Esophagus muscularis mucosa (tissue), 4 donors: Measurements from ENCODE around the gene C1orf116. TPM values are rescaled to one million over a fixed set of nuclear protein-coding genes. Genes with fewer than 3 reads are reported as not detected.

Experiments used
- DNase-seq: peaks from one replicate; pipeline ENCODE4 v3.0.0-alpha.2; 2017; ENCODE audit errors: extremely low spot score
- H3K27ac ChIP-seq, 4 donors: fragments of 200-600 bp; sonication (generic); replicated peaks in 1 of 4; 1 replicate in 3 of 4; 2 replicates in 1 of 4; pipeline ENCODE4 v1.5.1; 2016 to 2019; ENCODE audit warnings: mild to moderate bottlenecking in 1 of 4
- H3K27me3 ChIP-seq, 4 donors: fragments of 200-600 bp; sonication (generic); one replicate each; pipeline versions ENCODE4 v1.5.1 to v1.6.0; 2016 to 2019
- H3K36me3 ChIP-seq, 4 donors: fragments of 200-600 bp; sonication (generic); one replicate each; pipeline ENCODE4 v1.5.1; 2016 to 2019
- H3K4me1 ChIP-seq, 4 donors: fragments of 200-600 bp; sonication (generic); one replicate each; pipeline ENCODE4 v1.5.1; 2016 to 2019
- H3K4me3 ChIP-seq, 4 donors: fragments of 200-600 bp; sonication (generic); 1 replicate in 2 of 4; 2 replicates in 2 of 4; pipeline ENCODE4 v1.5.1; 2016 to 2019; ENCODE audit warnings: mild to moderate bottlenecking in 4 of 4, moderate library complexity in 1 of 4
- H3K9me3 ChIP-seq, 4 donors: fragments of 200-600 bp; sonication (generic); 1 replicate in 3 of 4; 2 replicates in 1 of 4; pipeline ENCODE4 v1.5.1; 2016 to 2019
- CTCF ChIP-seq, 3 experiments: fragments of 200-600 bp in 2 of 3; fragments of 450-650 bp in 1 of 3; sonication (generic) in 2 of 3; IDR thresholded peaks; one replicate each; pipeline ENCODE4 v1.5.1; 2017 to 2019; ENCODE audit warnings: antibody characterized with exemption in 3 of 3, mild to moderate bottlenecking in 2 of 3, moderate library complexity in 1 of 3
- EP300 ChIP-seq: sonication (generic); formaldehyde crosslinking; IDR thresholded peaks from one replicate; pipeline ENCODE4 v1.6.1; 2017; ENCODE audit warnings: antibody characterized with exemption
- POLR2A ChIP-seq: fragments of 450-650 bp; IDR thresholded peaks from one replicate; pipeline ENCODE4 v1.6.1; 2017; ENCODE audit warnings: antibody characterized with exemption, moderate library complexity, mild to moderate bottlenecking, low read depth
- POLR2AphosphoS5 ChIP-seq, 2 donors: sonication (generic); formaldehyde crosslinking; IDR thresholded peaks; one replicate each; pipeline ENCODE4 v1.6.1; 2017; ENCODE audit warnings: antibody characterized with exemption in 2 of 2
- WGBS: methylation state at CpG from one replicate; pipeline ENCODE4 v1.1.5; 2018; 5-methylcytosine and 5-hydroxymethylcytosine counted together
- intact Hi-C: fragments of 100-400 bp; cut with DNase I; formaldehyde crosslinking; loops from one replicate; pipeline ENCODE4 v1.15.1; 2023
- total RNA-seq, 4 donors: library from RNA; depleted of rRNA; stranded (reverse); fragments of >200 nt; gene quantifications; one replicate each; pipeline versions ENCODE4 v1.1.0 to v1.2.1, GENCODE V29; 2016

C1orf116 gene
- total RNA-seq, 4 donors from 2014 or later: under 0.01 to 0.32 (median 0.17) TPM

GRCh38 chr1:207031016-207031415 is 1.5 kb downstream of the C1orf116 start:
- Histone ChIP-seq H3K27ac (no peak overlapping the region), H3K4me1 (peaks cover 8 to 10% (median 9%) of the 10 kb centered on the region in 4 donors), H3K27me3 (peaks cover 0 to 13% (median 0%) of the 10 kb centered on the region in 4 donors), H3K36me3 (no peaks in the 10 kb centered on the region), H3K9me3 (no peaks in the 10 kb centered on the region), H3K4me3 (no peak overlapping the region)
- TF ChIP-seq POLR2A: no peak
- no peak for TF ChIP-seq POLR2AphosphoS5 (IDR thresholded peaks at IDR 0.05)
- TF ChIP-seq CTCF (IDR thresholded peaks at IDR 0.05): no peak
- no peak for TF ChIP-seq EP300
- DNase-seq: no peak
- 62% methylated on average over 1 of the region's 1 CpG for WGBS
- intact Hi-C loops: no loop called here

- no peak for DNase-seq
- H3K36me3 ChIP-seq: no peaks in the 10 kb centered on the region
- intact Hi-C loops: no loop called here
- H3K9me3 ChIP-seq: no peaks in the 10 kb centered on the region
- peaks cover 0 to 13% (median 0%) of the 10 kb centered on the region in 4 donors for H3K27me3 ChIP-seq
- WGBS: 81% methylated on average over 5 of the region's 5 CpGs
- H3K27ac ChIP-seq: no peak overlapping the region
- TF ChIP-seq POLR2A (no peak), CTCF (IDR thresholded peaks at IDR 0.05) (no peak), POLR2AphosphoS5 (IDR thresholded peaks at IDR 0.05) (no peak), EP300 (no peak)
- no peak overlapping the region for H3K4me3 ChIP-seq
- H3K4me1 ChIP-seq: peaks cover 12 to 15% (median 13%) of the 10 kb centered on the region in 4 donors
Measured at GRCh38 chr1:207030522-207031009, 2.0 kb downstream of the C1orf116 start.

GRCh38 chr1:207029701-207030521 is 2.6 kb downstream of the C1orf116 start:
- Histone ChIP-seq H3K4me1 (peaks cover 19 to 22% (median 20%) of the 10 kb centered on the region in 4 donors), H3K36me3 (no peaks in the 10 kb centered on the region), H3K27me3 (peaks cover 0 to 13% (median 0%) of the 10 kb centered on the region in 4 donors), H3K27ac (no peak overlapping the region), H3K9me3 (no peaks in the 10 kb centered on the region), H3K4me3 (no peak overlapping the region)
- DNase-seq: no peak
- intact Hi-C loops: no loop called here
- TF ChIP-seq CTCF (IDR thresholded peaks at IDR 0.05): no peak
- no peak for TF ChIP-seq EP300
- no peak for TF ChIP-seq POLR2A
- no peak for TF ChIP-seq POLR2AphosphoS5 (IDR thresholded peaks at IDR 0.05)
- 76% methylated on average over 5 of the region's 5 CpGs for WGBS

- no peak for TF ChIP-seq POLR2A
- TF ChIP-seq EP300: no peak
- TF ChIP-seq CTCF (IDR thresholded peaks at IDR 0.05): no peak
- TF ChIP-seq POLR2AphosphoS5 (IDR thresholded peaks at IDR 0.05): no peak
- no peak overlapping the region for H3K27ac ChIP-seq
- WGBS: 98% methylated on average over 2 of the region's 2 CpGs
- H3K4me3 ChIP-seq: no peak overlapping the region
- peaks cover 27 to 30% (median 28%) of the 10 kb centered on the region in 4 donors for H3K4me1 ChIP-seq
- peaks cover 0 to 13% (median 0%) of the 10 kb centered on the region in 4 donors for H3K27me3 ChIP-seq
- intact Hi-C loops: no loop called here
- no peaks in the 10 kb centered on the region for H3K9me3 ChIP-seq
- no peak for DNase-seq
- no peaks in the 10 kb centered on the region for H3K36me3 ChIP-seq
Measured at GRCh38 chr1:207028884-207029650, 3.5 kb downstream of the C1orf116 start.
